ENCODE results near the gene CNTROB.

Gene CNTROB, protein sequence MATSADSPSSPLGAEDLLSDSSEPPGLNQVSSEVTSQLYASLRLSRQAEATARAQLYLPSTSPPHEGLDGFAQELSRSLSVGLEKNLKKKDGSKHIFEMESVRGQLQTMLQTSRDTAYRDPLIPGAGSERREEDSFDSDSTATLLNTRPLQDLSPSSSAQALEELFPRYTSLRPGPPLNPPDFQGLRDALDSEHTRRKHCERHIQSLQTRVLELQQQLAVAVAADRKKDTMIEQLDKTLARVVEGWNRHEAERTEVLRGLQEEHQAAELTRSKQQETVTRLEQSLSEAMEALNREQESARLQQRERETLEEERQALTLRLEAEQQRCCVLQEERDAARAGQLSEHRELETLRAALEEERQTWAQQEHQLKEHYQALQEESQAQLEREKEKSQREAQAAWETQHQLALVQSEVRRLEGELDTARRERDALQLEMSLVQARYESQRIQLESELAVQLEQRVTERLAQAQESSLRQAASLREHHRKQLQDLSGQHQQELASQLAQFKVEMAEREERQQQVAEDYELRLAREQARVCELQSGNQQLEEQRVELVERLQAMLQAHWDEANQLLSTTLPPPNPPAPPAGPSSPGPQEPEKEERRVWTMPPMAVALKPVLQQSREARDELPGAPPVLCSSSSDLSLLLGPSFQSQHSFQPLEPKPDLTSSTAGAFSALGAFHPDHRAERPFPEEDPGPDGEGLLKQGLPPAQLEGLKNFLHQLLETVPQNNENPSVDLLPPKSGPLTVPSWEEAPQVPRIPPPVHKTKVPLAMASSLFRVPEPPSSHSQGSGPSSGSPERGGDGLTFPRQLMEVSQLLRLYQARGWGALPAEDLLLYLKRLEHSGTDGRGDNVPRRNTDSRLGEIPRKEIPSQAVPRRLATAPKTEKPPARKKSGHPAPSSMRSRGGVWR

DNA sequence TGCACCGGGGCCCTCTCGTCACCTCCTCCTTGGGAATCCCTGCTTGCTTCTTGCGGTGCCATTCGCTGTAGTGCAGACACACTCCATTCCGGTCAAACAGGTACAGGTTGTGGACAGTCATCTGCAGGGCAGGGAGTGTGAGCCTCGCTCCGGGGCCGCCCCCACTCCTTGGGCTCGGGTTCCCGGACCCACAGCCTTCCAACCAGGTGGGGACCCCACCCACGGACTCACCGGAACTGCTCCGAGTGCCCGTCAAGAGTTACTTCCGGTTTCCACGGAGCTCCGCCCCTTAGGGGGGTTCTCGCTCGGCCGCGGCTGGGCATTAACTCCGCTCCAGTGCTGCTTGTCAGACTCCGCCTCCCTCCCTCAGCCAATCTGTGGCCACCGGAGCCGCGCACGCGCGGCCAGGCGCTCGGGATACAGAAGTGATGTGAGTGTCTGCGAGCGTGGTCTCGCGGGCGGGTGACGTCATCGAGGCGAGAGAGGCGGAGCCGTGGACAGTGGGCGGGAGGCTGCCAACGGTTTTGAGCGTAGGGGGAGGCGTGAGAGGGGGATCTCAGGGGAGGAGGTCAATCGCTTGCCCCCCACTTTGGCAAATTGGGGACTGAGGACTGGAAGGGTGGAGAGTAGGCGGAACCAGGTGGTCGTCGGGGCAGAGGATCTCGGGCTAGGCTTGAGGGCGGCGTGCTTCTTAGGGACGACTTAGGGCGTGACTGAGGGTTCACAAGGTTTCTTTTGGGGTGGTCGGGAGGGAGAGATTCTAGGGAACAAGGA, at the start of gene CNTROB, which contains the start of gene TRAPPC1:
CNTROB (plus strand) TSS at position 498 of the 774 bp plus-strand sequence. CDS start 874 bp downstream, outside the sequence.
TRAPPC1 (minus strand) TSS at position 238 of the 774 bp plus-strand sequence; CDS start at position 121, 117 bp downstream.
- peak; percentile 98 for DNase-seq (ENCODE audit: low read depth)
- no peak for TF ChIP-seq CTCF (conservative IDR thresholded peaks at IDR 0.05; ENCODE audit: control insufficient read depth, insufficient read depth, low read depth, low read length)

DNA sequence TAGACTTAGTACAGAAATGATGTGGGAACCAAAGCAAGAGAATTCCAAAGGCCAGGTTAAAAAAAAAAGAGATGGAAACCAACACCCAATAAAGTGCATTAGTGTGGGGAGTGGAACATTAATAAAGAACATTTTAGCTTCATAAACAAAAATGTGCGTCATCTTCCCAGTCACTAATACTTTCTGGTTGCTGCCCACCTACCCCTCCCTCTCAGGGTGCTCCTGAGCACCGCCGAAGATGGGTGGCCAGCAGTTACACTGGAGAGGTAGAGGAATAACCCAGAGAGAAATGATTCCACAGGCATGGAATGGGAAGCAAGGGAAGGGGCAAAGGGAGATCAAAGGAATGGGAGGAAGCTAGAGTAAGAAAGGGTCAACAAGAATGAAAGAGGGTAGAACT, 49.4 kb upstream of the CNTROB start:
- peak overlapping the region; percentile 15 for H3K4me3 ChIP-seq (ENCODE audit: control insufficient read depth, low read depth, low read length)
- DNase-seq (ENCODE audit: low read depth): no peak

More for the DNA sequence above, at the start of gene CNTROB, which contains the start of gene TRAPPC1:
- H3K4me3 ChIP-seq (ENCODE audit: control insufficient read depth, low read depth, low read length): peak within 1 kb of the TSS; percentile 97

DNA sequence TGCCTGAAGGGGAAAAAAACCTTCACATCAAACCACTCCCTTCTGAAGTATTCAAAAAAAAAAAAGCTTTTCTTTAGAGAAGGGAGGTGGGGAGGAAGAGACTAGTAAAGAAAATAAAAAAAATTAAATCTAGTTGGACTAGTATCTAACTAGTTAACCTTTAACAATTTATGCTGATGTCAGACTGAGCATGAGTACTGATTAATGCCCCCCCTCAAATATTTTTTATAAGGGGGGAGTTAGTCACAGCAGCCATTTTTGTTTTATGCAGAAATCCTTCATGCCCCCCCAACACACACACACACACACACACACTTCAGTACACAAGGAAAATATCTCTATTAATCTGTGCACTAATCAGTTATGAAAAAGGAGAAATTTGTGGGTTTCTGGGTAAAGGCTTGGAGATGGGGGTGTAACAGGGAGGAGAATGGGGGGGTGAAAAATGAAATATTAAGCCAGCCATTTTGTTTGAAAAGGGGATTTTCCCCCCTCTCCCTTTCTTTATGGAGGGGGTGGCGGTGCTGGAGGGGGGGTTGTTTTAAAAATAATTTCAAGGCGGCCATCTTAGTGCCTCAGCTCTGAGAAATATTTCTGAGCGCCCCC, 48.1 kb upstream of the CNTROB start:
- no peak for TF ChIP-seq CTCF (conservative IDR thresholded peaks at IDR 0.05; ENCODE audit: control insufficient read depth, insufficient read depth, low read depth, low read length)
- peak; percentile 45 for DNase-seq (ENCODE audit: low read depth)
- H3K4me3 ChIP-seq (ENCODE audit: control insufficient read depth, low read depth, low read length): peak overlapping the region; percentile 55

More for the DNA sequence above, 49.4 kb upstream of the CNTROB start:
- no peak for TF ChIP-seq CTCF (conservative IDR thresholded peaks at IDR 0.05; ENCODE audit: control insufficient read depth, insufficient read depth, low read depth, low read length)

GRCh38 chr17:7884581-7885366, 47.2 kb upstream of the CNTROB start:
- H3K4me3 ChIP-seq (ENCODE audit: control insufficient read depth, low read depth, low read length): peak overlapping the region; percentile 75
- no peak for DNase-seq (ENCODE audit: low read depth)
- TF ChIP-seq CTCF (conservative IDR thresholded peaks at IDR 0.05; ENCODE audit: control insufficient read depth, insufficient read depth, low read depth, low read length): no peak

DNA sequence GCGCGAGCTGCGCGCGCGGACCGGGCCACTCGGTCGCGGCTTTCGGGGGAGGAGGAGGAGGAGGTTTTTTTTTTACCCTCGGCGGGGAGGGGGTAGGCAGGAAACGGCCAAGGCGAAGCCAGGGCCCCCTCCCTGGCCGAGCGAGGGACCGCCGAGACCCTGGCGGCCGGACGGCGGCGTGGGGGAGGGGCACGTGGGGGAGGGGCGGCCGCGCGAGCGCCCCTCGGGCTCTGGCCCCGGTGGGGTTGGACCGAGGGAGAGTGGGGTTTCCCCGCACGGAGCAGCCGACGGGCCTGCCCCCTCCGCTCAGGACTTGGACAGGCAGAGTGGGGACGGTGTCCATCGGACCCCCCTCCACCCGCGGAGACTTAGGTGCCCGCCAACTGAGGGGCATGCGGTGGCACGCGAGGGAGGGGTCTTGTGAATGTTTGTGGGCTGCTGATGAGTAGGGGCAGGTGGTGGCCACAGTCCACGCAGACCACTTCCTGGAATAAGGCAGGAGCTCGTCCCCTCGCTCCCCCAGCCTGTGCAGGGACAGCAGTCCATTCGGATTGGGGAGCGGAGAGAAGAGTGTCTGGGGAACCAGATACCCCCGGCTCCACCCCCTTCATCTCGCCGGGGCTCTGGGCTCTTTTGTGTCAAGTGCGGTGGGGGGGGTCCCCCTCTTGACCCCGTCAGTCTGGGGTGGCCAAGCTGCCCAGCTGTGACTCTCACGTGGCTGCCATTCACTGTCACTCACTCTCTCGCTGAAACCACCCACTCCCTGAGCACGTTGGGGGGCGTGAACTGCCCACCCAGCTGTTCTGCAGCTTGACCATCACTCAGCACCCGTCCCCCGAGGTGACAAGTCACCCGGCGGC, 46.4 kb upstream of the CNTROB start:
- TF ChIP-seq CTCF (conservative IDR thresholded peaks at IDR 0.05; ENCODE audit: control insufficient read depth, insufficient read depth, low read depth, low read length): no peak
- H3K4me3 ChIP-seq (ENCODE audit: control insufficient read depth, low read depth, low read length): peak overlapping the region; percentile 75
- DNase-seq (ENCODE audit: low read depth): no peak

Measured in fibroblast of mammary gland (primary cell).